Hepatocyte (in vitro differentiated cells): Measurements from ENCODE around the gene KATNIP.

Source experiments
- EZH2 ChIP-seq: fragments of 200-600 bp; sonication (generic); IDR thresholded peaks from 2 replicates; pipeline ENCODE4 v1.6.1; 2016; ENCODE audit warnings: antibody characterized with exemption, mild to moderate bottlenecking, borderline replicate concordance
- EZH2phosphoT487 ChIP-seq: fragments of 200-600 bp; sonication (generic); IDR thresholded peaks from one replicate; pipeline ENCODE4 v1.6.1; 2018; ENCODE audit warnings: antibody characterized with exemption, mild to moderate bottlenecking, low read depth, moderate library complexity; ENCODE audit not compliant: unreplicated experiment, severe bottlenecking
- TF ChIP-seq, protein P1 (sequence below): fragments of 200-600 bp; sonication (generic); IDR thresholded peaks from 2 replicates; pipeline ENCODE4 v1.5.1; 2016; ENCODE audit warnings: antibody characterized with exemption, mild to moderate bottlenecking; ENCODE audit not compliant: poor library complexity

DNA sequence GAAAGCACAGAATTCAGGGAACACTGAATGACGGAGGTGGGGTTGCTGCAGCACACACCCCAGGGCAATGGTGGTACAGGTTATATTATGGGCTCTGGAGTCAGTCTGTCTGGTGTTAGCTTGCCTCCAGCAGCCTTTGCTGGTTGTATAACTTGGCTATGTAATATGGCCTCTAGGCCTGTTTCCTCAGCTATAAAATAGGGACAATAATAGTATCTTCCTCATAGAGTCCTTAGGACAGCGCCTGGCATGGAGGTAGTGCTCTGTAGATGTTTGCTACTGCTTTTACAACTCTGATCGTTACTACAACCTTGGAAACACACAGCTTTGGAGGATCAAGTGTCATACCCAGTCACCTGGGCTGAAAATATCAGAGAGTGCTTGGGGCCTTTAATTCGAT lies 31.7 kb upstream of the KATNIP start:
- TF ChIP-seq, protein P1, sequence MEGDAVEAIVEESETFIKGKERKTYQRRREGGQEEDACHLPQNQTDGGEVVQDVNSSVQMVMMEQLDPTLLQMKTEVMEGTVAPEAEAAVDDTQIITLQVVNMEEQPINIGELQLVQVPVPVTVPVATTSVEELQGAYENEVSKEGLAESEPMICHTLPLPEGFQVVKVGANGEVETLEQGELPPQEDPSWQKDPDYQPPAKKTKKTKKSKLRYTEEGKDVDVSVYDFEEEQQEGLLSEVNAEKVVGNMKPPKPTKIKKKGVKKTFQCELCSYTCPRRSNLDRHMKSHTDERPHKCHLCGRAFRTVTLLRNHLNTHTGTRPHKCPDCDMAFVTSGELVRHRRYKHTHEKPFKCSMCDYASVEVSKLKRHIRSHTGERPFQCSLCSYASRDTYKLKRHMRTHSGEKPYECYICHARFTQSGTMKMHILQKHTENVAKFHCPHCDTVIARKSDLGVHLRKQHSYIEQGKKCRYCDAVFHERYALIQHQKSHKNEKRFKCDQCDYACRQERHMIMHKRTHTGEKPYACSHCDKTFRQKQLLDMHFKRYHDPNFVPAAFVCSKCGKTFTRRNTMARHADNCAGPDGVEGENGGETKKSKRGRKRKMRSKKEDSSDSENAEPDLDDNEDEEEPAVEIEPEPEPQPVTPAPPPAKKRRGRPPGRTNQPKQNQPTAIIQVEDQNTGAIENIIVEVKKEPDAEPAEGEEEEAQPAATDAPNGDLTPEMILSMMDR: no peak
- TF ChIP-seq EZH2 (no peak), EZH2phosphoT487 (no peak)
